ENCODE measurements around the gene NOPCHAP1. TPM values are rescaled to one million over a fixed set of nuclear protein-coding genes. Genes with fewer than 3 reads are reported as not detected.

Gene NOPCHAP1
- total and polyA plus RNA-seq, 2 of the 8 experiments (the other 6 are each of a cell fraction or from before 2014, with no cell fraction given), result 14.9 to 39.5 TPM

DNA sequence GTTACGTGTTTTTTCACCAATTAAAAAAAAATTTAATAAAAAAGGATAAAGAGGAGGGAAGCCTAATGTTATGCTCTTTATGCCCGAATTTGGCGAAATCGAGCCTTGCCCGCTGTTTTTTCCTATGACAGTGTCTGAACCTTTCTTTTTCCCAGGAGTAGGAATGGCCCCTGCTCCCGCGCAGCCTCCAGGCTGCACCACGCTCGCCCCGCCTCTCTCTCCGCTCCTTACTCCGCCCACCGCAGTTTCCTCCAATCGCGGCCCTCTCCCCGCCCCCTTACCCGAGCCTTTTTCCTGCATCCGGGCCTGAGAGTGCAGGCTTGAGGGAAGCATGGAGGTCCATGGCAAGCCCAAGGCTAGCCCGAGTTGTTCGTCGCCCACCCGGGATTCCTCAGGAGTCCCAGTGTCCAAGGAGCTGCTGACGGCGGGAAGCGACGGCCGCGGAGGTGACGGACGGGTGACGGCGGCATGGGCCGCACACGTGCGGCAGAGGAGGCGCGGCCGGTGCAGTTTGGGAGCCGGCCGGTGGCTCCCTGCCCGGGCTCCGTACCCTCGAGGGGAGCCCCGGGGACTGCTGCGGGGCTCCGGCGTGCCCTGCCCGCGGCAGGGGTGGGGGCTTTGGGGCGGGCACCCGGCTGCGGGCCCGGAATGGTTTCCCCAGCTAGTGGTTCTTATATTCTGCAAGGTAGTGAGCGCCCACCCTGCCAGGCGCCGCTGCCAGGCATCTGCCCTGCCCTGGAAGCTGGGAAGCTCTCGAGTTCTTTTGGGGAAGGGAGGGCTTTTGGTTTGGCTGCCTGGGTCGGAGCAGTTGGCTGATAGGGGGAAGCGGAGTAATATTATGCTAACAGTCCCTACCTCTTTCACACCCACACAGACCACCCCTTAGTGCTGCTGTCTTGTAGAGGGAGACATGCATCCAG is at the start of gene NOPCHAP1 (continued):
- peak; percentile 92 for TF ChIP-seq POLR2AphosphoS5 (IDR thresholded peaks at IDR 0.05; ENCODE audit: low read depth, low read length)
- TF ChIP-seq KDM4A (IDR thresholded peaks at IDR 0.05; ENCODE audit: low read depth, low read length, severe bottlenecking), result peak; percentile 46
- TF ChIP-seq, protein P1, sequence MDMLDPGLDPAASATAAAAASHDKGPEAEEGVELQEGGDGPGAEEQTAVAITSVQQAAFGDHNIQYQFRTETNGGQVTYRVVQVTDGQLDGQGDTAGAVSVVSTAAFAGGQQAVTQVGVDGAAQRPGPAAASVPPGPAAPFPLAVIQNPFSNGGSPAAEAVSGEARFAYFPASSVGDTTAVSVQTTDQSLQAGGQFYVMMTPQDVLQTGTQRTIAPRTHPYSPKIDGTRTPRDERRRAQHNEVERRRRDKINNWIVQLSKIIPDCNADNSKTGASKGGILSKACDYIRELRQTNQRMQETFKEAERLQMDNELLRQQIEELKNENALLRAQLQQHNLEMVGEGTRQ (IDR thresholded peaks at IDR 0.05; ENCODE audit: low read length), result no peak; the same call in 1 of the 2 replicates
- TF ChIP-seq, protein P2, sequence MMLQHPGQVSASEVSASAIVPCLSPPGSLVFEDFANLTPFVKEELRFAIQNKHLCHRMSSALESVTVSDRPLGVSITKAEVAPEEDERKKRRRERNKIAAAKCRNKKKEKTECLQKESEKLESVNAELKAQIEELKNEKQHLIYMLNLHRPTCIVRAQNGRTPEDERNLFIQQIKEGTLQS (IDR thresholded peaks at IDR 0.05; ENCODE audit: insufficient read depth, low read depth, low read length), result no peak
- no peak for TF ChIP-seq HDAC6 (IDR thresholded peaks at IDR 0.05; ENCODE audit: low read depth, low read length)
- no peak for TF ChIP-seq CHD7 (IDR thresholded peaks at IDR 0.05; ENCODE audit: insufficient replicate concordance, low read length)
- no peak for TF ChIP-seq RXRA (IDR thresholded peaks at IDR 0.05; ENCODE audit: insufficient read depth, low read depth, low read length)
